Epithelial cell of proximal tubule (primary cell): Measurements from ENCODE around the gene NPAS1. TPM values are rescaled to one million over a fixed set of nuclear protein-coding genes. Genes with fewer than 3 reads are reported as not detected.

Source experiments
- DNase-seq: peaks from one replicate; pipeline ENCODE4 v3.0.0-alpha.2; 2011; ENCODE audit warnings: low read depth
- H3K4me3 ChIP-seq: 2 replicates; pipeline ENCODE4 v1.5.1; 2011; ENCODE audit warnings: low read depth, mild to moderate bottlenecking, low read length
- total RNA-seq: library from RNA; depleted of rRNA; stranded (reverse); fragments of >200 nt; gene quantifications from 2 replicates; pipeline ENCODE4 v1.2.3, GENCODE V29; 2015
- TF ChIP-seq, protein P1 (sequence below): conservative IDR thresholded peaks from 2 replicates; pipeline ENCODE4 v1.5.1; 2012; ENCODE audit warnings: low read depth, mild to moderate bottlenecking, low read length

Gene NPAS1
- total RNA-seq, 1 donor from 2014 or later = 0.63 TPM

DNA sequence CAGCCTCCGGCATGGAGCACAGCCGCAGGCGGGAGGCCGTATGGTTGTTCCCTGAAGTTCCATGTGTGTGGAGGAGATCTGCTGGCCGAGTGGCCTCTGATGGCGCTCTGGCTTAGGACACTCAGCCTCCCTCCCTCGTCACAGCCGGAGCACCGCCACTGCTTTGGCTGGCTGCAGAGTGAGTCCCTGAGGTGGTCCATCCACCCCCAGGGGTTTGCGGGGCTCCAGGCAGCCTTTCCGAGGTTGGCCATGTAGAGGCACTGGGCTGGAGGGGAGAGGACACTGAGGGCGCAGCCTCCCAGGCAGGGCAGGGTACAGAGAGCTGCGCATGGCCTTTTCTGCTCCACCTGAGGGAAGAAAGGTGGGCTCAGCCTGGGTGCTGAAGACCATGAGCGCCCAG, 19.8 kb upstream of the NPAS1 start:
- no peak for DNase-seq
- TF ChIP-seq, protein P1, sequence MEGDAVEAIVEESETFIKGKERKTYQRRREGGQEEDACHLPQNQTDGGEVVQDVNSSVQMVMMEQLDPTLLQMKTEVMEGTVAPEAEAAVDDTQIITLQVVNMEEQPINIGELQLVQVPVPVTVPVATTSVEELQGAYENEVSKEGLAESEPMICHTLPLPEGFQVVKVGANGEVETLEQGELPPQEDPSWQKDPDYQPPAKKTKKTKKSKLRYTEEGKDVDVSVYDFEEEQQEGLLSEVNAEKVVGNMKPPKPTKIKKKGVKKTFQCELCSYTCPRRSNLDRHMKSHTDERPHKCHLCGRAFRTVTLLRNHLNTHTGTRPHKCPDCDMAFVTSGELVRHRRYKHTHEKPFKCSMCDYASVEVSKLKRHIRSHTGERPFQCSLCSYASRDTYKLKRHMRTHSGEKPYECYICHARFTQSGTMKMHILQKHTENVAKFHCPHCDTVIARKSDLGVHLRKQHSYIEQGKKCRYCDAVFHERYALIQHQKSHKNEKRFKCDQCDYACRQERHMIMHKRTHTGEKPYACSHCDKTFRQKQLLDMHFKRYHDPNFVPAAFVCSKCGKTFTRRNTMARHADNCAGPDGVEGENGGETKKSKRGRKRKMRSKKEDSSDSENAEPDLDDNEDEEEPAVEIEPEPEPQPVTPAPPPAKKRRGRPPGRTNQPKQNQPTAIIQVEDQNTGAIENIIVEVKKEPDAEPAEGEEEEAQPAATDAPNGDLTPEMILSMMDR = no peak

DNA sequence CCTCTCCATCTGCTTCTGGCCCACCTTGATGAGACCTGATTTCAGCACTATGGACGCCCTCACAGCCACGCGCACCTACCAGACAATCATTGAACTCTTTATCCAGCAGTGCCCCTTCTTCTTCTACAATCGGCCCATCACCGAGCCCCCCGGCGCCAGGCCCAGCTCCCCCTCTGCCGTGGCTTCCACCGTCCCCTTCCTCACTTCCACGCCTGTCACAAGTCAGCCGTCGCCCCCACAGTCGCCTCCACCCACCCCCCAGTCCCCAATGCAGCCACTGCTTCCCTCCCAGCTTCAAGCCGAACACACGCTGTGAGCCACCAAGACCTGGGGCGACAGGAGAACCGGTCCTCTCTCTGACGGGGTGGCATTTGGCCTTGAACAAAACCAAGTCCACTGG, 19.3 kb upstream of the NPAS1 start:
- no peak overlapping the region for H3K4me3 ChIP-seq
- TF ChIP-seq, protein P1 = no peak
- no peak for DNase-seq

More for the DNA sequence above, 19.8 kb upstream of the NPAS1 start:
- H3K4me3 ChIP-seq = no peak overlapping the region

DNA sequence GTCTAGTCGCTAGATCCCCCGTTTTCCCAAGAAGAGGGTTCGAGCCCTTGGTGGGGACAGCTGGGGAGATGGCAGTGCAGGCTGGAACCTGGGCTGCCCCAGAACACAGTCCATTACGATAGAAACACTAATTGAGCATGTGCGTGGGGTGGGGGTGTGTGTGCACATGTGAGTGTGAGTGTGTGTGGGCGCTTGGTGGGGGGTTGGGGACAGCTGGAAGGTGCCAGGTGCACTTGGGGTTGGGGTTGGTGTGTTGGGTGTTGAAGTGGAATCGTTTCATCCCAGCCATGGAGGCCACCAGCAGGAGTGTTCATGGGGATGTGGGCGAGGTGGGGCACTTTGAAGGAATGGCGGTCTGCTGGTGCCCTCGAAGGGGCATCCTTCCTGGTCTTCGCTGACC, 18.1 kb upstream of the NPAS1 start:
- no peak overlapping the region for H3K4me3 ChIP-seq
- TF ChIP-seq, protein P1 = no peak
- no peak for DNase-seq

DNA sequence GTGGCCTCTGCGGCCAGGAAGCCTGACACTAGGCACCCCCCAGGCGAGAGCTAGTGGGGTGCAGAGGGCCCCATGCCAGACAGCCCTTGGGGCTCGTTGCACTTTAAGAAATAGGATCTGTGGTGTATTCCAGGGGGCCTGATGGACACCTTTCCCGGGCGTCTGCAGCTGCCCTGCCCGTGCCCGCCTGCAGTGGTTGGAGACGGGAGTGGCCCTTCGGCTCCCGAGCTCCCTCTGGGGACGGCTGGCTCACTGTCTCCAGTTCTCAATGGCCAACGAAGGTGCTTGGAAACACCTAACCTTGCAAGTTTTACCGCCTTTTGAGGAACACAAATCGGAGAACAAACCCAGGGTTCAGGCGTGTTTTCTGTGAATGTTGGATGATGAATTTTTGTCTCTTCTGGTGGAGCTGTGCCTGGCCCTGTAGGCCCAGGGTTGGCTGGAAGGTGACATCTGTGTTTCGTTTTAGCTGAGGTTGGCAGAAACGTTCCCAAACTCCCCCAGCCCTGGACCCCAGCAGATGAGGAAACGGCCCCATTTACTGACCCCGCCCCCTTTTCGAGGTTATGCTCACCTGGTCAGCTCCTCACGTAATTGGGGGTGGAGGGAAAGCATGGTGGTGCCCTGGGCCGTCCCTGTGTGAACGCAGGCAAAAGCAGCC, 17.4 kb upstream of the NPAS1 start:
- no peak for DNase-seq
- H3K4me3 ChIP-seq = no peak overlapping the region
- TF ChIP-seq, protein P1 = no peak

DNA sequence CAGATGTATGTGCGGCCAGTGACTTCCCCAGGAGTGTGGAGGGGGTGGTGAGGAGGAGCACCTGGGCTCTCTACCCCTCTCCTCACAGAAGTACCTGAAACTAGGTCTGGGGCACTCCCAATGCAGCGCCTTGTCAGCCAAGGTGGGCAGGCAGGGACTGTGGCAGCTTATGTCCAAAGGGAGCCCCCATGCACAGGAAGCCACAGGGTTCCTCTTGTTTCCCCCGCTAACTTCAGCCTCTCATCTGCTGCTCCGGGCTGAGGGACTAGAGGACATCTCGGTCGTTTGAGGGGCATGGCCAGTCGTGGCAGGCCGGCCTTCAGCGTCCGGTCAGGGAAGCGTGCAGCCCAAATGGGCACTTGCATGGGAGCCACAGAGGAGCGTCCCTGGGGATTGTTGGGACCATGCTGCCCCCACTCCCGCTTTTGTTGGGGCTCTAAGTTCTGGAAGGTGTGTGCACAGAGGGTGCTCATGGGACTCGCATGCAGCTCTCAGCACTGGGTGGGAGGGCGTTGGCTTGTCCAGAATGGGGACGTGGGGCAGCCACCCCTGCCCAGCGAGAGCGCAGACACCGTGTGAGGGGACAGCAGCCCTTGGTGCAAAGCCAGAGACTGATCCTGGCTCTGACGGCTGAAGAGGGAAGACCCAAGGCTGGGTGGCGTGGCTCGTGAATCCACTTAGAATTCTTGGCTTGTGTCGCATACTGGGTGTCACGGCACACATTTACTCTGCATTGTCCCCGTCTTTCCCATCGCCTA, 16.6 kb upstream of the NPAS1 start:
- TF ChIP-seq, protein P1 = no peak
- no peak for DNase-seq
- H3K4me3 ChIP-seq = no peak overlapping the region

DNA sequence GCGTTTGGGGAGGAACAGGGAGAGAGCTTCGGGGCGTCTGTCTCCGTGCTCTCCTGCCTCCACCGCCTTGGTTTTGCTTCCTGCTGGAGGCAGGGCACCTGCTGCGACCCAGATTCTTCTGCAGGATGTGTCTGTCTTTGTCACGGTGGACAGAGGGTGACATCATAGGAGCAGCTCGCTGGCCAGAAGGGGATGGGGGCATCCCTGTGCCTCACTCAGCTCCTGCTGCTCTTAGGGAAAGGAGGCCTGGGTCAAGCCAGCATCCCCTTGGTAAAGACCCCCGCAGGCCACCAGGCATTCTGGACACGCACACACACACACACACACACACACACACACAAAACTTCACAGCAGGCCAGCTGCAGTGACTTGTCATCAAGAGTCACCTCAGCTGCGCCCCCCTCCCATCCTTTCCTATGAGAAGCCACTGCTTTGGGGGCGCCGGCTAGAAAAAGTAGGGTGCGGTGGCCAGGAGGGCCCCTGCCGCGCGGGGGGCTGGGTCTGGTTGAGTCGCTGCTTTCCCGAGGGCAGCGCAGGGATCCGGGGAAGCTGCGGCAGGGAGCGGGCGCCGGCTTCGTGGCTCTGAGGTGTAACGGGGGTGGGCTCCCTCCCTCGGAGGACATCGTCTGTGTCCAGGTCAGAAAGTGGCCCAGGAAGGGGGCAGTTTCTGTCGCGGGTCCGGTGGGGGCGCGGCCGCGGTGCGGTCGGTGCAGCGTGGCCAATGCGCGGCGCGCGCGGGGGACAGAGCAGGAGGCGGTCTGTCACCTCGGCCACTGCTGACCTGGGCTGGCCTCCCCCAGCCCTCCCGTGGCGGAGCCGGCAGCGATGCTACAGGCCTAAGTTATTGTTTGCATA, 15.8 kb upstream of the NPAS1 start:
- DNase-seq = no peak
- TF ChIP-seq, protein P1 = no peak
- H3K4me3 ChIP-seq = no peak overlapping the region
